Glutamatergic neuron (in vitro differentiated cells): ENCODE measurements around the gene RAD51B. TPM values are rescaled to one million over a fixed set of nuclear protein-coding genes. Genes with fewer than 3 reads are reported as not detected.

Source experiments
- DNase-seq: peaks from one replicate; pipeline ENCODE4 v3.0.0; 2022
- H3K27ac Mint-ChIP-seq: one replicate; pipeline ENCODE4 v1.8.0; 2020; ENCODE audit warnings: mild to moderate bottlenecking, mixed read lengths, inconsistent platforms; ENCODE audit not compliant: unreplicated experiment
- H3K27me3 Mint-ChIP-seq: one replicate; pipeline ENCODE4 v1.8.0; 2020; ENCODE audit warnings: mild to moderate bottlenecking, moderate library complexity, mixed read lengths, inconsistent platforms; ENCODE audit not compliant: unreplicated experiment
- H3K36me3 Mint-ChIP-seq: one replicate; pipeline ENCODE4 v1.8.0; 2020; ENCODE audit warnings: mild to moderate bottlenecking, mixed read lengths, inconsistent platforms; ENCODE audit not compliant: unreplicated experiment
- H3K4me1 Mint-ChIP-seq: one replicate; pipeline ENCODE4 v1.8.0; 2020; ENCODE audit warnings: mild to moderate bottlenecking, low read depth, mixed read lengths, inconsistent platforms; ENCODE audit not compliant: unreplicated experiment
- H3K4me3 Mint-ChIP-seq: one replicate; pipeline ENCODE4 v1.8.0; 2020; ENCODE audit warnings: mild to moderate bottlenecking, mixed read lengths, inconsistent platforms; ENCODE audit not compliant: unreplicated experiment
- H3K9me3 Mint-ChIP-seq: one replicate; pipeline ENCODE4 v1.8.0; 2020; ENCODE audit warnings: mild to moderate bottlenecking, moderate library complexity, mixed read lengths, inconsistent platforms; ENCODE audit not compliant: unreplicated experiment
- CTCF ChIP-seq: fragments of 200-600 bp; sonication (generic); IDR thresholded peaks from one replicate; pipeline ENCODE4 v1.5.0; 2021; ENCODE audit not compliant: partially characterized antibody, unreplicated experiment
- total RNA-seq: library from RNA; stranded (reverse); fragmentation: NEBNext Ultra II Directional; extraction: Animal tissue kit (Norgen Biotek cat#: 25700); gene quantifications from one replicate; pipeline ENCODE4 v1.2.1, GENCODE V29; 2021; ENCODE audit not compliant: unreplicated experiment

The RAD51B gene
- total RNA-seq, 1 donor from 2014 or later, result 9.7 TPM

- Mint-ChIP-seq H3K27me3 (peaks cover 2% of the 10 kb centered on the region), H3K27ac (no peak overlapping the region), H3K4me3 (no peak overlapping the region), H3K4me1 (no peaks in the 10 kb centered on the region), H3K9me3 (no peaks in the 10 kb centered on the region), H3K36me3 (no peaks in the 10 kb centered on the region)
- DNase-seq, result no peak
- no peak for TF ChIP-seq CTCF
These were observed 647.8 kb downstream of the RAD51B start for GRCh38 chr14:68467425-68467824.

- Mint-ChIP-seq H3K9me3 (no peaks in the 10 kb centered on the region), H3K36me3 (no peaks in the 10 kb centered on the region), H3K27ac (no peak overlapping the region), H3K4me3 (no peak overlapping the region), H3K4me1 (no peaks in the 10 kb centered on the region), H3K27me3 (peaks cover 2% of the 10 kb centered on the region)
- no peak for DNase-seq
- no peak for TF ChIP-seq CTCF
These were observed 649.0 kb downstream of the RAD51B start for GRCh38 chr14:68468437-68469207.

- DNase-seq, result no peak
- Mint-ChIP-seq H3K27ac (no peak overlapping the region), H3K9me3 (no peaks in the 10 kb centered on the region), H3K4me1 (no peaks in the 10 kb centered on the region), H3K27me3 (peaks cover 2% of the 10 kb centered on the region), H3K36me3 (no peaks in the 10 kb centered on the region), H3K4me3 (no peak overlapping the region)
- TF ChIP-seq CTCF, result no peak
These were observed 649.7 kb downstream of the RAD51B start for GRCh38 chr14:68469208-68469713.

GRCh38 chr14:68470361-68470760 lies 650.8 kb downstream of the RAD51B start:
- Mint-ChIP-seq H3K27me3 (peaks cover 2% of the 10 kb centered on the region), H3K27ac (no peak overlapping the region), H3K36me3 (no peaks in the 10 kb centered on the region), H3K9me3 (no peaks in the 10 kb centered on the region), H3K4me3 (no peak overlapping the region), H3K4me1 (no peaks in the 10 kb centered on the region)
- TF ChIP-seq CTCF, result no peak
- no peak for DNase-seq
